Erythroblast (primary cell): ENCODE data around the gene ZNF524.
"Not testable (repeated sequence)": the region's sequence is repeated elsewhere in the genome, so short reads cannot be mapped to it uniquely, and the experiment has no call there.

Source experiments
- DNase-seq, 2 experiments: peaks; one replicate each; lab custom pipeline; 2025; lab: John Stamatoyannopoulos, UW
- GATA1 ChIP-seq: IDR thresholded peaks from 2 replicates; pipeline ENCODE4 v1.6.1; 2011; ENCODE audit warnings: low read depth, mild to moderate bottlenecking, control low read depth, low read length, moderate library complexity
- POLR2A ChIP-seq: IDR thresholded peaks from 2 replicates; pipeline ENCODE4 v1.6.1; 2011; ENCODE audit warnings: mild to moderate bottlenecking, low read length

Gene ZNF524, protein sequence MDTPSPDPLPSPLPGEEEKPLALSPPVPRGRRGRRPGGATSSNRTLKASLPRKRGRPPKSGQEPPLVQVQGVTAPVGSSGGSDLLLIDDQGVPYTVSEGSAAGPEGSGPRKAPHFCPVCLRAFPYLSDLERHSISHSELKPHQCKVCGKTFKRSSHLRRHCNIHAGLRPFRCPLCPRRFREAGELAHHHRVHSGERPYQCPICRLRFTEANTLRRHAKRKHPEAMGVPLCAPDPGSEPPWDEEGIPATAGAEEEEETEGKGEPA

GRCh38 chr19:55599842-55600661 lies at the start of gene ZNF524:
Gene ZNF524, plus strand, starts transcription at chr19:55600288. Its CDS starts 1,825 bp downstream, at chr19:55602113.
- TF ChIP-seq POLR2A (peak; percentile 36), GATA1 (no peak)

DNA sequence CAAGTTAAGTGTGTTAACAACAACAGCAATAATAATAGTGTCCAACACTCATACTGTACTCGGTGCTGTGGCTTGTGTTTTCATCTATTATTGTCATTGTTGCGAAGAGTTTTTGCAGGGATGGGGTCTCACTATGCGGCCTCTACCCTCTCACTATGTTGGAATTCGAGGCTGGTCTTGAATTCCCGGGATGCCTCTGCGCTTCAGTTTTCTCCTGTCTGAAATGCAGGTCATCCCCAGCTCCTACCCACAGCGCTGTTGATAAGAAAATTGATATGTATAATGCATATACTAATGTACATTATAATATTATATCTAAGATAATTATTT lies 49.8 kb upstream of the ZNF524 start:
- TF ChIP-seq GATA1, result no peak
- TF ChIP-seq POLR2A, result no peak
- DNase-seq, result no peak

More at GRCh38 chr19:55599842-55600661, at the start of gene ZNF524:
- peak; percentile 93 to 95 for DNase-seq

DNA sequence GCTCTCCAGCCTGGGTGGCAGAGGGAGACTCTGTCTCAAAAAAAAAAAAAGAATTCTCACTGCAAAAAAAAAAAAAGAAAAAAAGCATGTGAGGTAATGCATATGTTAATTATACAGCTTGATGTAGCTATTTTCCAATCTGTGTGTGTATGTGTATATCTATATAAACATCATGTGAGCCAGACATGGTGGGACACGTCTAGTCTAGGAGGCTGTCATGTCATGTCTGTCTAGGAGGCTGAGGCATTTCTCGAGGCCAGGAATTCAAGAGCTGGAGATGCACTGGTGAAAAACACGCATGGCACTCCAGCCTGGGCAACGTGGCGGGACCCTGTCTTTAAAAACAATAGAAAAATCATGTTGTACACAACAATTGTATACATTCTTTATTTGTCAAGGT lies 47.9 kb upstream of the ZNF524 start:
- TF ChIP-seq POLR2A (no peak), GATA1 (no peak)
- no peak for DNase-seq

DNA sequence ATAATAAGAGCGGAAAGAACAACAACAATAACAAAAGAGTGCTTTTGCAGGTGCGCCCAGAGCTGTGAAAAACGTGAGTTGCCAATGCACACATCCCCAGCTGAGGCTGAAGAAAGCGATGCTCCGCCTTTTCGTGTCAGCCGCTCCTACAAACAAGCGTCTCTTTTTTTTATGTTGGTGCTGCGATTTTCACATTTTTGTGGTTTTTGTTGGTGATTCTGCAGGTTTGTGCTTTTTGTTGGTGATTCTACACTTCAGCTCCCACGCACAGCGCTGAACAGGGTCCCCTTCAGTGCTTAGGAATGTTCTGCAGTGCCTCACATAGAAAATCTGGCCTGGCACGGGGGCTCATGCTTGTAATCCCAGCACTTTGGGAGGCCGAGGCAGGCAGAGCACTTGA lies 47.5 kb upstream of the ZNF524 start:
- TF ChIP-seq POLR2A (no peak), GATA1 (no peak)
- no peak for DNase-seq

DNA sequence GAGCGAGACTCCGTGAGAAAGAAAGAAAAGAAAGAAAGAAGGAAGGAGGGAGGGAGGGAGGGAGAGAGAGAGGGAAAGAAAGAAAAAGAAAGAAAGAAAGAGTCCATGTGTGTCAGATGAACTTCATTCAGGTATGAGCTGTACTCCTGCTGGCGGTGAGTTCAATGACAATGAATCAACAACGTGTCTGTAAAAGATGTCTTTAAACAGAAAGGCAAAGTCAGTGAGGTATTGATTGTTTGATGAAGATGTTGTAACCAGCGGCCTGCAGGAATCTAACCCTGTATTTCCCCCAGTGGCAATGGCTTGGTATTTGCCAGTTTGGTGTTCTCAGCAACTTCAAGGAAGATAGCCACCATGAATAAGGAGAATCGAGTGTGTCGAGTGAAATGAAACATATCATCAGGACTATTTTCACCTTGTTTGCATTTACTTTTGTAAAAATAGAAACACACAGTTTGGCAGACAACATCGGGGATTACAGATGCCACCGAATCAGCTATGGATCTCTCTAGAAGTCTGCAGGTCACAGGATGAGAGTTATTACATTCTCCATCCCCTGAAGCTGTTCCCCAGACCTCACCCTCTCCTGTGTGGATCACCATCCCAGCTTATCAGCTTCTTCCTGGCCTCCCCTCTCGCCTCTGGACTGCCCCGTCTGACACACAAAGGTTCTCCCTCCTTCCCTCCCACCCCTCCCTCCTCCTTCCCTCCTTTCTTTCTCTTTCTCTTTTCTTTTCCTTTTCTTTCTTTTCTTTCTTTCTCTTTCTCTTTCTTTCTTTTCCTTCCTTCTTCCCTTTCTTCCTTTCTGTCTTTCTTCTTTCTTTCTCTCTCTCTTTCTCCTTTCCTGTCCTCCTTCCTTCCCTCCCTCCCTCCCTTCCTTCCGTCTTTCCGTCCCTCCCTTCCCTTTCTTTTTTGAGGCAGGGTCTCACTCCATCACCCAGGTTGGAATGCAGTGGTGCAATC lies 46.6 kb upstream of the ZNF524 start:
- TF ChIP-seq POLR2A (no peak), GATA1 (no peak)
- no peak for DNase-seq

DNA sequence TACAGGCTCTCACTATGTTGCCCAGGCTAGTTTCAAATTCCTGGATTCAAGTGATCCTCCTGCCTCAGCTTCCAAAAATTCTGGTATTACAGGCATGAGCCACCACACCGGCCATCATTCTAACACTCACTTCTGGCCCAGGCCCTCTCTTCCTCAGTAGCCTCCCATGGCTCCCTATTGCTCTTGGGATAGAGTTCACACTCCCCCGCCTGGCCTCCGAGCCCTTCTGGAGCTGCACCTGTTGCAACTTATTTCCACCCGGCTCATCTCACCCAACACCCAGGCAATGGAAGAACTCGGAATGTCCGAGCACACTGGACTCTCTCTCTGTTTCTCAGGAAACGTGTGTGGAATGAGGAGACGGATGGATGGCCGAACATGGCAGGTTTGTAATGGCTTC lies 45.8 kb upstream of the ZNF524 start:
- DNase-seq, result no peak
- TF ChIP-seq GATA1, result no peak
- no peak for TF ChIP-seq POLR2A

DNA sequence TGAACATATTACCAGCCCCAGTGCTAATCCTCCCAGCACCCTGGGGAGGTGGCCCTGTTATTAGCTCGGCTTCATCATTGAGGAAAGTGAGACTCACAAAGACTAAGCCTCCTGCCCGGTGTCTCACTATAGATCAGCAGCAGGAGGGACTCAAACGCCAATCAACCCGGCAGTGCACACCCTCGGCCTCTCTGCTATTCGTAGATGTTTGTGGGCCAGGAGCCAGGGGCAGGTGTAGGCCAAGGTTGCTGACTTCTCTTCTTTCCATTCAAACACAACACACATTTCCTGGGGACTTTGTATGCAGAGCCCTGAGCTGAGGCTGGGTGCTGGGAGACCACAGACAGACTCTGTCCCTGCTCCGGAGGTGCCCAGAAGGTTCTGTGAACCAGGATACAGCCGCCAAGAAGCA lies 45.3 kb upstream of the ZNF524 start:
- TF ChIP-seq POLR2A (no peak), GATA1 (no peak)
- DNase-seq, result no peak

DNA sequence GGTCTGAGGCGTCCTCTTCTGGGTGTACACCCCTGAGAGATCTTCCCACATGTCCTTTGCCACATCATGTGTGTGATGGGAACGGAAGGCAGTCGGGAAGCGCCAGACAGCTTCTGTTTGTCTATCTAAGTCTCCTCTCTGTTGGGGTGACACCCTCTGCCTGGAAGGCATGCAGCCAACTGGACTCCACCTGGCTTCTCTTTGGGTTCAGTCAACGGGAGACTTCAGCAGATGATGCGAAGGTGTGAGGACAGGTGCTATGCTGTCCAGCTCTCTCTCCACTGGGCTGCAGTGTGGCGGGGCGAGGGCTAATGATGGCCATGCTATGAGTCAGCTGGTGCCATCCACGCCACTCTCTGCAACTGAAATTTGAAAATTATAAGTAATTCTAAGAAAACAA lies 40.4 kb upstream of the ZNF524 start:
- DNase-seq, result no peak
- TF ChIP-seq POLR2A, result no peak
- TF ChIP-seq GATA1, result no peak

DNA sequence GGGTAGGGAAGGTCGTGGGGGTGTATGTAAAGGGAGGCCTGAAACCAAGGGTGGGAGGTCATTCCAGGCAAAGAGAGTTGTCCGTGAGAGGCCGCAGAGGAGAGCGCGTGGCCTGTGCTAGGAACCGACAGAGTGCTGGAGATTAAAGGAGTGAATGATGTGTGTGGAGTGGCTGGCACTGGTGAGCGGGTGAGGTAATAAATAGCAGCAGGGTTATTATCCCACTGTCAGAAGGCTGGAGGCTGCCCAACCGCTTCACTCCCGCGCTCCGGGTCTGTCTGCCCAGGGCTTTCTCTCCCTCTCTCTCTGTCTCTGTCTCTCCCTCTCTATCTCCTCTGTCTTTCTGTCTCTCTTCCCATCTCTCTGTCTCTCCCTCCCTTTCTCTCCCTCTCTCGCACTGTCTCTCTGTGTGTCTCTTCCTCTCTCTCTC lies 36.8 kb upstream of the ZNF524 start:
- TF ChIP-seq POLR2A, result no peak
- TF ChIP-seq GATA1, result no peak
- DNase-seq, result no peak

- TF ChIP-seq GATA1 (no peak), POLR2A (no peak)
- DNase-seq, result no peak
Observed at GRCh38 chr19:55566823-55567222, 33.3 kb upstream of the ZNF524 start.

- TF ChIP-seq POLR2A (no peak), GATA1 (no peak)
- DNase-seq, result no peak
Observed at GRCh38 chr19:55567708-55568328, 32.3 kb upstream of the ZNF524 start.

DNA sequence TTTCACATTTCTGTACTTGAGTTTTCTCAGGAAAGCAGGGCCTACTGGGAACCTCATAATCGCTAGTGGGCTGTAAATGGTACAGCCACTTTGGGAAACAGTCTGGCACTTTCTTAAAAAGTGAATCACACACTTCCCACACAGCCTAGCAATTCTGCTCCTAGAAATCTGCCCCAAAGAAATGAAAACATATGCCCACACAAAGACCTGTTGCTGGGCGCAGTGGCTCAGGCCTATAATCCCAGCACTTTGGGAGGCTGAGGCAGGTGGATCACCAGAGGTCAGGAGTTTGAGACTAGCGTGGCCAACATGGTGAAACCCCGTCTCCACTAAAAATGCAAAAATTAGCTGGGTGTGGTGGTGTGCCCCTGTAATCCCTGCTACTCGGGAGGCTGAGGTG lies 30.6 kb upstream of the ZNF524 start:
- DNase-seq, result not testable (repeated sequence)

DNA sequence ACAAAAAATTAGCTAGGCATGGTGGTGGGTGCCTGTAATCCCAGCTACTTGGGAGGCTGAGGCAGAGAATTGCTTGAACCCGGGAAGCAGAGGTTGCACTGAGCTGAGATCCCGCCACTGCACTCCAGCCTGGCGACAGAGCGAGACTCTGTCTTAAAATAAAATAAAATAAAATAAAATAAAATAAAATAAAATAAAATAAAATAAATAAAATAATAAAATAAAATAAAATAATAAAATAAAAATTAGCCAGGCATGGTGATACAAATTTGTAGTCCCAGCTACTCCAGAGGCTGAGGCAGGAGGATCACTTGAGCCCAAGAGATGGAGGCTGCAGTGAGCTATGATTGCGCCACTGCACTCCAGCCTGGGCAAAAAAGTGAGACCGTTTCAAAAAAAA lies 26.2 kb upstream of the ZNF524 start:
- not testable (repeated sequence) for DNase-seq
